CD4-positive, alpha-beta T cell treated with Interleukin-17A for 1 hour (primary cell): ENCODE data around the gene LAMA5.

Experiments
- DNase-seq: peaks from one replicate; pipeline ENCODE4 v3.0.0-alpha.2; 2020

LAMA5 gene

GRCh38 chr20:62277253-62277652, 89.9 kb downstream of the LAMA5 start:
- DNase-seq = no peak

GRCh38 chr20:62276439-62276838, 90.7 kb downstream of the LAMA5 start:
- no peak for DNase-seq

- DNase-seq = no peak
Observed at GRCh38 chr20:62275219-62275618, 91.9 kb downstream of the LAMA5 start.

- no peak for DNase-seq
Observed at GRCh38 chr20:62274332-62274950, 92.7 kb downstream of the LAMA5 start.

- no peak for DNase-seq
Observed at GRCh38 chr20:62273416-62273815, 93.7 kb downstream of the LAMA5 start.

GRCh38 chr20:62272200-62272599, 94.9 kb downstream of the LAMA5 start:
- DNase-seq = no peak

- no peak for DNase-seq
Observed at GRCh38 chr20:62269871-62270270, 97.2 kb downstream of the LAMA5 start.

GRCh38 chr20:62269378-62269777, 97.7 kb downstream of the LAMA5 start:
- DNase-seq = no peak

GRCh38 chr20:62268228-62268900, 98.7 kb downstream of the LAMA5 start:
- no peak for DNase-seq

GRCh38 chr20:62267543-62267942, 99.6 kb downstream of the LAMA5 start:
- no peak for DNase-seq

- no peak for DNase-seq
Observed at GRCh38 chr20:62266851-62267250, 100.3 kb downstream of the LAMA5 start.

GRCh38 chr20:62266340-62266739, 100.8 kb downstream of the LAMA5 start:
- peak; percentile 17 for DNase-seq

GRCh38 chr20:62265365-62265764, 101.7 kb downstream of the LAMA5 start:
- DNase-seq = no peak

- no peak for DNase-seq
Observed at GRCh38 chr20:62263396-62263795, 103.7 kb downstream of the LAMA5 start.

GRCh38 chr20:62262064-62262463, 105.0 kb downstream of the LAMA5 start:
- no peak for DNase-seq

GRCh38 chr20:62259294-62259565, 107.9 kb downstream of the LAMA5 start:
- DNase-seq = no peak
